Right hindlimb (tissue), 1 donor: Measurements from ENCODE around the gene SLC22A4.

ENCODE experiments used
- DNase-seq: peaks from one replicate; pipeline ENCODE4 v3.0.0-alpha.2; 2018

SLC22A4 gene

DNA sequence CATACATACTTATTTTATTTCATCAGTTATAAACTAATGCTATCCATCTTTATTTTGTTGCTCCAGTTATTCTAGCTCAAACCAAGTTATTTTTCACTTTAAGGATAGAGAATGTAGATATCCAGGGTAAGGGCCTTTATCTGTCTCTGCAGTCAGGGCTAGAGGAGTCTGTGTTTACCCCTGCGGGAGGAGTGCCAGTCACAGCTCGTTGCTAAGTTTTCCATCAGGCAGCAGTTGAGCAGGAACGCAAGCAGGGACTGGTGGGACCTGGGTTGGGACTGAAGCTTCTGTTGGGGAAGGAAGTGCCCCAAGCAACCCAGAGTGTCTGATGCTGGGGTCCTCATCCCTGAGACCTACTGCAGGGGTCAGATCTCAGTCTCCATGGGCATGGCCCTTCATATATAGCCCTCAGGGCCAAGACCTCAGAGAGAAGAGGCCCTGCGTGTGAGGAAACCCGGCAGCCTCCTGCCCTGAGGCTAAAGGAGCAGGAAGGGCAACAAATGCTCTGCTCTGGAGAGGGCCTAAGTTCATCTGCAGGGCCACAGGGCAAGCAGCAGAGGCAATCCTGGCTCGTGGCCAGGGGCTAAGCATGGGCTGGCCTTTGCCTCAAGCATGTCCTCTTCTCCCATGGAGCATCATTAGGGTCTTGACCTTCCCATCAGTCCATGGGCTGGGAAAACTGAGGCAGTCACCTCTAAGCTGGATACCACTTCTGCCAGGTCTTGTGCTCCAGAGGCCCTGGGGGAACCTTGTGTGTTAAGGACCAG is 6.6 kb downstream of the SLC22A4 start:
- no peak for DNase-seq

DNA sequence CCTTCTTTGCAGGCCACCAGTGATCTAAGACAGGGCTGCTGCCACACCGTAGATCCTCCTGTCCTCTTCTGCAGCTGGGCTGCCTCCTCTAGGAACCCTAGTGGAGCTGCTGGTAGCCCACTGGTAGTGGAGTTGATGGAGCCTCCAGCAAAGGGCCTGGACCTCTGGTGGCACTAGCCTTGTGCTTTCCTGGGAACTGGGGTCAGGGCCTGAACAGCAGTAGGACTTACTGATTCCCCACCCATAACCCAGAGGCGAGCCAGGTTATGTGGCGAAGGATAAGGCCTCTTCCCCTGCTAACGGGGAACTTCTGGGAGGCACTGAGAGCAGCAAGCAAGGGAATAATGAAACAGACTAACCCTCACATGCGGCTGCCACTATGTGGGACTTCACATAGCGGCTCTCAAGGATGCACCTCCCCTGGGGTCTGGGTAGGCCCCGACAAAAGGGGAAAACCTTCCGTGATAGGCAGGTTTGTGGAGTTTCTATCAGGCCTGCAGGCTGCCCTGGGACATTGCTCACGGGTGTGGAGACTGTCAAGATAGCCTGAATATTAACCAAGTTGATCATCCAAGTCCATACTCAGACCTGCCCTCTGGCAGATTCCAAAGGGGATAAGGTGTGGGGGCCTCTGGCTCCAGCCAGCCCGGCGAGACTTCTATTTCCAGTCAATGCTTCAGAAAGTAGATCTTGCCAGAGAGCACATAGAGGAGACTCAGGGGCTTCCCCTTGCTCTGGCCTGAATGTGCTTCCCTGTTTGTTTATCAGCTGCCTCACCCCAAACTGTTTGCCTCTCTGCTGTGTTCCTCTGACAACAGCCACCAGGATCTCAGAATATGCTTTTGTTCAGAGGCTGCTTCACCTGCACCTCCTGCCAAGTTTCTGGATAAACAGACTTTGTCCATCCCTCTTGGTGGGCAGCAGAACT is 7.4 kb downstream of the SLC22A4 start:
- no peak for DNase-seq

GRCh38 chr5:132302413-132302812 is 8.2 kb downstream of the SLC22A4 start:
- no peak for DNase-seq

DNA sequence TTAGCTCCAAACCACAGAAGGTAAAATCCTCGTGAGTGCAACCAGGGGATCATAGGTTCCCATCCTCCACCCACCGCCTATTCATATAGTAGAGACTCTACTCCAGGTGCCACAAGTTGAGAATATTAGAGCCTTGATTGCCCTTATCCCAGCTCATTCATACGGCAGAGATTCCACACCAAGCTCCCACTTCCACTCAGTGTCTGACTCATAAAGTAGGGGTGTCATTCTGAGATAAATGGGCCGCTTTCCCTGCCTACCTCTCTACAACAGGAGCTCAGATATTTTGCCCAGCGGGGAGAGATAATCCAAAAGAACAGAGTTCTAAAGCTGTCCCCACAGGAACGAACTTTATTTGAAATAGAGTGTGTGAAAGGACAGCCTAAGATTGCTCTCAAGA is 9.4 kb downstream of the SLC22A4 start:
- no peak for DNase-seq

- DNase-seq, result no peak
These were observed 11.2 kb downstream of the SLC22A4 start for GRCh38 chr5:132305420-132305819.

DNA sequence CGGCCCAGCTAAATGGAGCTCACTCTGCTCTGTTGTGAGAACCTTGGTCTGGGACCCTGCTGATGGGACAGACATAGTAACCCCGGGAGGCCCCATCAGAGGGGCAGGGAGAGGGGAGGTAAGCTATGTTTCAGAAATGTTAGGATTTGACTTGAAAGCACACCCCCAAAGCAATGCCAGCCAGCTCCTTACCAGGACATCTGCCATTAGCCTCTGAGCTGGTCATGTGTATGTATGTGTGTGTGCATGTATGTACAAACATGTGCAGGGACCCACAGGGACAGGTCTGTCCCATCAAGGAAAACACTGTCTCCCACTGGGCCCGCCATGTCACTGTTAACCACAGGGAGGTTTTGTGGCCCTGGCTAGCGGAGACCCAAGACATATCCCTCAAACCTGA is 14.5 kb downstream of the SLC22A4 start:
- DNase-seq, result no peak

GRCh38 chr5:132309679-132310078 is 15.5 kb downstream of the SLC22A4 start:
- DNase-seq, result no peak

DNA sequence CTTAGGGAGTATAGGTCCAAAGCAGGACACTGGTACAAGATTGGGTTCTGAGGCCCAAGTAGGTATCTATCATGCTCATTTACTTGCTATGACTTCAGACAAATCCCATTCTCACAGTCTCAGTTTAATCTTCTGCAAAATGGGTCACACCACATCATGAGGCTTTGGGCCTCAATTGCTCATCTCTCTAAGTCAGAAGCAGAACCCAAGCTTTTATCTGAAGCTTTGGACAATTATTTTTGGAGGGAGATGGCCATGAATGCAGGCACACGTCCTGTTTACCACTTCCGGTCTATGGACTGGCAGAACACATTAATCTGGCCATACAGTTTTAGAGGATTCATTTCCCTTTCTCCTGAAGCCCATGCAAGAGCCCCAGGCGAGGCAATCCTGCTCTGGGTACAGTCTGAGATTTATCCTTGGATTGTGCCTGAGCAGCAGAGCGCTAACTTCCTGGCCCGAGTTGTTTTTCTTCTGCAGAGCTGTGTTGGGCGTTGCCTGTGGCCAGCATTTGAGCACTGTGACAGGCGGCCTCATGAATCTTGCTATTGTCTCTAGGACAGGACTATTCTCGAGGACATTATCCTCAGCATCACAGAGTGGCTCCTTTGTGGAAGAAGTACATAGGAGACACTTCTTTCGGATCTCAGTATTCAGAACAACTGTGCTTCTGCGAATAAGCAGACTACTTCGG is 16.1 kb downstream of the SLC22A4 start:
- no peak for DNase-seq

DNA sequence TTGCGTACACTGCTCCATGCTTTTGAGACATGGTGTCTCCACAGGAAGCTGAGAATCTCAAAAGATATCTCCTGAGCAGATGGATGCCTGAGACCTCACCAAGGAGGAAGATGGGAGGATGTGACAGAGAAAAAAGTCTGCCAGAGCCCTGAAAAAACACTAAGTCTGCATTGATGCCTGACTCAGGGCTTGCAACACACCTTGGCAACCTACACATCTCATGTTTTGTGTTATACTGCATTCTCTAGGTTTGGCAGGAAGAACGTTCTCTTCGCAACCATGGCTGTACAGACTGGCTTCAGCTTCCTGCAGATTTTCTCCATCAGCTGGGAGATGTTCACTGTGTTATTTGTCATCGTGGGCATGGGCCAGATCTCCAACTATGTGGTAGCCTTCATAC is 19.2 kb downstream of the SLC22A4 start:
- DNase-seq, result no peak

DNA sequence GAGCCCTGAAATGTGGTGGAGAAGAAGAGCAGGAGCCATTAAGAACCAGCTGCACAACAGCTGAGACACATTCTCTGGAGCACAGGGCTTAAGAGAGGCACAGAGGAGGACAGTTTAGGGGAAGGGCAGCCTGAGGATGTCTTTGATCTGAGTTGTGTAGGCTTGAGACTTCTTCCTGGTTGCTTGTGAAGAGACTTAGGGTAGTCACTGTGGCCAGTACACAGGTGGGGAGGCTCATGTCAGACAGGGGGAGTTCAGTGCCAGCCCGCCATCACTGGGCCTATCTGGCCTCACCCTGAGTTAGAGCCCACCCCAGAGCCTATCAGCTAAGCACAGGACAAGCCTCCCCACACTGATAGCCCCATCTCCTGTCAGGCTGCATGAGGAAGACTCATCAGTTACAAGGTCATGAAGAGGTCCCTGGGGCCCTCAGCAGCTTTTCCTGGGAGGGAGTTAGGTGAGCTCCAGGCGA is 19.8 kb downstream of the SLC22A4 start:
- DNase-seq, result no peak

- no peak for DNase-seq
These were observed 21.4 kb downstream of the SLC22A4 start for GRCh38 chr5:132315529-132316067.

DNA sequence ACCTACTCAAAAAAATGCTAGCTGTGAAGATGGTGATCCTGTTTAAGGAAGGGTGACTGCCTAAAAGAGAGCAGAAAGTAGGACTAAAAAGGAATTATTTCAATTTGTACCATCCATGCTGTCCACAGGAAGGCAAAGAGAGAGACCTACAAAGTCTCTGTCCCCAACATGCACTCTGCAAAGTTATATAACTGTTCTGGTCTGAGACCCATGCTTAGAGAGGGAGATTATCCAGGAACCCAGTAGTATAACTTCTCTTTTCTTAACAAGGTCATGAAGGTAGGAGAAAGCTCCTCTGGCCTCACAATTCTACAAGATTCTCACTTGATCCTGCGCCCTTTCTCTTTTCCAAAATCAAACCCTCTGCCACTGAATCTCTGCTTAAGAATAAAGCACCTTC is 25.8 kb downstream of the SLC22A4 start:
- DNase-seq, result no peak

DNA sequence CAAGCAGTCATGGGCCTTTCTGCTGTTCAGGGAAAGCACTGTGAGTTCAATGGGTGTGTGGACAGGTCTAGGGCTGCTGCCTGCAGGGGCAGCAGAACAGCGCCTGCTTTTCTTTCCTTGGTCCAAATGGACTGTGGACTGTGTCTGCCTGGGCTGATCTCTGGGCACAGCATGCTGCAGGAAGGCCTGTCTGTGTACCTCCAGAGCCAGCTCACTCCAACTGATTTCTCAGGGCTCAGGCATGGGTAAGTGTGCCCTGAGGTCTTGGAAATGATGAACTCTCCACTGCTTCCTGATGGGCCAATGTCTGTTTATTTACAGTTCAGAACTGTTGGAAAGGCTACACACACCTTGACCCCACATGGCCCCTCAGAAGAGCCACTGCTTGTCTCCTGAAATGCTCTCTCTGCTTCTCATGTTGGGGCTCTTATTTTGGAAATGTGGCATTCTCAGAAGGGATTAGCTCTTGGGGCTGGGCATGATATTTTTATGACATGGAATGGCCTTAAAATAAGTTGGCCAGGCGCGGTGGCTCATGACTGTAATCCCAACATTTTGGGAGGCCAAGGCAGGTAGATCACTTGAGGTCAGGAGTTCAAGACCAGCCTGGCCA is 27.0 kb downstream of the SLC22A4 start:
- no peak for DNase-seq

GRCh38 chr5:132322266-132322665 is 28.1 kb downstream of the SLC22A4 start:
- DNase-seq, result no peak

GRCh38 chr5:132323202-132323601 is 29.0 kb downstream of the SLC22A4 start:
- no peak for DNase-seq

- no peak for DNase-seq
These were observed 31.5 kb downstream of the SLC22A4 start for GRCh38 chr5:132325691-132326090.

- DNase-seq, result no peak
These were observed 33.2 kb downstream of the SLC22A4 start for GRCh38 chr5:132327252-132327955.

GRCh38 chr5:132334812-132335211 is 40.6 kb downstream of the SLC22A4 start:
- DNase-seq, result no peak

DNA sequence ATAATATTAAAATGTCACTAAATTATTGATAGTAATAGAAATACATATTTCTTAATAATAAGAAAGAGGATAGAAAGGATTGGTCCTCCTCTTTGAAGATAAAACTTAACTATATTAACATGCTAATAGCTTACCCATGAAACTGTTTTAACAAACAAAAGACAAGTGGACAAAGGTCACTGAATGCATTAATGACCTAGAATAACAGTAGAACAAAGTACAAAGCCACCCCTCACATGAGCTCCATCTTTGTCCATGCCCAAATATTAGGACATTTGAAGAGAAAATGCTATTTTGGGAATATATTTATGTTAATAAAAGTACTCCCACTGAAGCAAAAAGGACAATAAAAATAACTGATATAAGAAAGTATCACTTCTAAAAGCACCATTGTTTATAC is 41.2 kb downstream of the SLC22A4 start:
- DNase-seq, result no peak

DNA sequence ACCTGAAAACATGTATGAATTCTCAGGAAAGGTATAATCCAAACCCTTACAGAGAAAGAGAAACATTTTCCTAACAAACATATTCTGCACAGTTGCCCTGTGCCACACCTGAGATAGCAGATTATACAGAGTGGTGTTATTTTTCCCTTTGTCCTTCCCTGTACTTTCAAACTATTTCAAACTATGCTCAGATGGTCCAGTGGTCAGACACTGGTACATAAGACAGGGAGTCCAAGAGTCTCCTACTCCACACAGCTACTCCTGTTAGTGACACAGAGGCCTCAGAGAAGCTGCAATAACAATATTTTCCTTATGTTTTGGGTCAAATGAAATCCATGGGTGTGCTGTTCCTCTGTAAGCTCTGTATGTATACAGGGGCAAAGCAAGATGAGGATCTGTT is 45.3 kb downstream of the SLC22A4 start:
- DNase-seq, result no peak

- no peak for DNase-seq
These were observed 48.3 kb downstream of the SLC22A4 start for GRCh38 chr5:132342291-132343180.
